SKM-1 (cell line): ENCODE results near the gene LPO.
A peak's percentile ranks its signal among the peaks of the same experiment; 100 is the strongest.

Experiments used
- DNase-seq: peaks from one replicate; lab custom pipeline; 2025; ENCODE audit not compliant: unreplicated experiment; lab: John Stamatoyannopoulos, UW

The LPO gene

DNA sequence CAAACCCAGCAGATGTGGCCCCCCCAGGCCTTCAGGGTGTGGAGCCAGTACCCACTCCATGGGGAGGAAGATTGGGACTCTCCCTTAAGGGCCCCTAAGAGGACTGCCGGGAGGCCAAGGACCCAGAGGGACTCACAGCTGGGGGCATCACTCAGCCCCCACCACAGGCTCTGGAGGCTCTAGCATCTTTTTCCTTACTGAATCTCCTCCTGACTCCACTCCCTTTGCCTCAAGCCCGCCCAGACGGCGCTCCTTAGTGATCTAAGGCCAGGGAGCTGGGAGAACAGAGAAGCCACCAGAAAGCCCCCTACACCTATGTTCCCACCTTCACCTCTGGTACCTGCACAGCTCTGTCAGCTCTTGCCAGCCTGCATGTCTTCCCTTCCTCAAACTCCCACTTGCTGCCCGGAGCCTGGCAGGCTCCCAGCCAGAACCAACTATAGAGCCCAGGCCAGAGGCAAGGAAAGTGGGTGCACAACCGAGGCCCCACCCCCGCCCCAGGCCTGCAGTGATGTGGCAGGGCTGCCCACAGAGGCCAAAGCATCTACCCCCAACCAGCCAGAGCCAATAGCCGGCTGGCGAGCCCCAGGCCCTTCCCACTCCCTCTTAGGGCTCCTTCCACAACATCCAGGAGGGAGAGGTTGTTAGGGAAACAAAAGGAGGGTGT is 64.7 kb downstream of the LPO start:
- DNase-seq = no peak

DNA sequence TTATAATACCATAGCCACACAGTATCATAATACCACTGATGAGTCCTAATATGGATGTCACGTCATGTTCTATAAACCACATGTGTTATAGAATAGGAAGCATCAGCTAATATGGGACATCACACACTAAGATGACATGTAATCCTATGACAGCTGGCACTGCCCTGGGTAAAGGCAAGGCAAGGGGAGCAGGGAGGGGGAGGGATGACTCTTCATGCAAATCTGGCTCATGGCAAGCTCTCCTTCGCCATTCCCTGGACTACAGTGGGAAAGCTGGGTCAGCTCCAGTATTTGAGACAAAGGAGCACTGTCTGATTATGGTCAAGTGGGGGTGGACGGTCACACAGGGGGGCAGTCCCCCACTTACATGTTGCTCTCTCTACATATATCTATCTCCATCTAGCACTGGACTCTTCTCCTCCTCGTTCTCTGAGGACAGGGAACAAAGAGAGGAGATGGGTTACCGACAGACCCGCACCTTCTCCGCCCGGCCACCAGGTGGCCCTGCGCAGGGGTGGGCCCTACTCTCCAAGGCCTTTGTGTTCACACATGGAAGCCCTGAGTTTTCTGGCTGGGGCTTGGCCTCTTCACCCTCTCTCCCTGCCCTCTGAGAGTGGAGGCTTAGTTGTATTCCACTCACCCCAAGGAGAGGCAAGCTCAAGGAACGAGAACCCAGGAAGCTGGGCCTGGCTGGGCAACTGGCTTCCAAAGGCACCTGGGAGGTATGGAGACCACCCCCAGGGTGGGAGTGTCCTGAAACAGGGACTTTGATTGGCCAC is 65.8 kb downstream of the LPO start:
- DNase-seq = peak; percentile 33

DNA sequence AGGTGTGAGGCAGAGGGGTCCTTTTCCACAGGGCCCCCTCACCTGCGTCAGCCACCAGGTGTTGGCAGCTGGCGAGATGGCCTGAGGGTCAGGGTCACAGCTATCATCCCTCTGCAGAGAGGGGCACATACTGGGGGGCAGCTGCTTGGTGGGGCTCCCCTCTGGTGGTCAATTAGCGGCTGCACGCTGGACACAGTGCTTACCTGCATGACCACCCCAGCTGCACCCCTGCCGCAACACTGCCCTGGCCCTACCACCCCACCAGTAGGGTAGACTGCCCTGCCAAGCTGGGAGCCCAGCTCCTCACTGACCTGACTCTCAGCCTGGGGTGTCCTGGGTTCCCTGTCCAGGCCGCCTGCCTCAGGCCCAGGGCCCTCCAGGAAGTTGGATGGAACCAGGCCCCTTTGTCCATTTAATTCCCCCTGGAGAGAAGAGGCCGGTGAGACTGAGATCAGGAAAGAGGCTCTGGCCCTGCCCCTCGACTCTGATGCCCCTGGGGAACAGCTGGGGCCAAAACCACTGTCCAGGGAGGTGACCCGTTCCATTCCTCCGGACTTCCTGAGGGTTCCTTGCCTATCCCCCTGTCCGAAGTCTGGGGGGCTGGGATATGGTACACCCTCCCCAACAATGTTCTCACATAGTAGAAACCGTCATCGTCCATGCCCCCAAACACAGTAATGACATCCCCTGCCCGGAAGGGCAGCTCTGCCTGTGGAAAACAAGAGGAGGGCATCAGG is 66.5 kb downstream of the LPO start:
- DNase-seq = no peak

DNA sequence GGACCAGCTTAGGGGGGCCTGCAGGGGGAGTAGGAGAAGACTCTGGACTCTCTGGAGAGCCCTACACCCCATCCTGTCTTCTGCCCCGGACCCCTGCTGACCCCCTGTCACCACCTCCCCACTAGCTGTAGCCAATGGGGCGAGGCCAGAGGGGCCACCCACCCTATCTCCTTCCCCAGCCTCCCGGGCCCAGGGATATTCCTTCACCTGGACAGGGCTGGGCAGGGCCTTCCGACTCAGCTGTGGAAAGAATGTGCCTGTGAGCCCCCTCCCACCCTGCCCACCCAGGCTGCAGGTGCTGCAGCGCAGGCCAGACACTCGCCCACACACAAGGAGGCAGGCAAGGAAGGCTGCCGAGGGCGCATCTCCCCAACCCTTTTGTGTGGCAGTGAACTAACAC is 67.2 kb downstream of the LPO start:
- no peak for DNase-seq

DNA sequence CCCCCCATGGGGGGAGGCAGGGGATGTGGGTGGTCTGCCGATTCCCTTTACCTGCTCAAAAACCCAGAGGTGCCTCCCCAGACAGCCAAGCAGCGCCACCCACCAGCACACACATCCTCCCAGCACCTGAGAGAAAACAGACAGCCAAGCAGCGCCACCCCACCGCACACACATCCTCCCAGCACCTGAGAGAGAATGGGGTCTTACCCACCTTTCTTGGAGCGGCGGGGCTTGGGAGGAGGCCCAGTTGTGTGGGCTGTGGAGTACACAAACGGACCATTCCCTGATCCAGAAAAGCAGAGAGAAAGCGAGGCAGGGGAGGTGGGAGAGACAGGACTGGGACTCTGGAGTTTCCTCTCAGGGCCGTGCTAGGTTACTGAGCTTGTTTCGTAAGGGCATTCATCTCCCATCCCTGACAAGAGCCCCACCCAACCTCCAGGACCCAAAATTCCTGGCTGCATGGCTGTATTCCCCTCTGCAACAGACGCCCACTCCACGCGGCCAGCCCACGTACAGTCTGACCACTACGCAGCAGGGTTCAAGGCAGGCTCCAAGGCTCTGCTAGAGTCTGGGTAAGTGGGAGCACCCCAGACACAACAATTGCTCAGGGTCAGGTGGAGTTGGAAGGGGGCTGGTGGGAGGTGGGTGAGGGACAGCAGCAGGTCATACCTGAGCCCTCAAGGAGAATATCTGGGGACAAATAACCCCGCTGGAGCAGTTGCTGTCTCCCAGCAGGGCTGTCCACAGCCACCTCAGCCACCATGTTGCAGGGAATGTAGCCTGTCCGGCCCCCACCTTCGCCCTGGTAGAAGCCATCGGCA is 68.0 kb downstream of the LPO start:
- no peak for DNase-seq

DNA sequence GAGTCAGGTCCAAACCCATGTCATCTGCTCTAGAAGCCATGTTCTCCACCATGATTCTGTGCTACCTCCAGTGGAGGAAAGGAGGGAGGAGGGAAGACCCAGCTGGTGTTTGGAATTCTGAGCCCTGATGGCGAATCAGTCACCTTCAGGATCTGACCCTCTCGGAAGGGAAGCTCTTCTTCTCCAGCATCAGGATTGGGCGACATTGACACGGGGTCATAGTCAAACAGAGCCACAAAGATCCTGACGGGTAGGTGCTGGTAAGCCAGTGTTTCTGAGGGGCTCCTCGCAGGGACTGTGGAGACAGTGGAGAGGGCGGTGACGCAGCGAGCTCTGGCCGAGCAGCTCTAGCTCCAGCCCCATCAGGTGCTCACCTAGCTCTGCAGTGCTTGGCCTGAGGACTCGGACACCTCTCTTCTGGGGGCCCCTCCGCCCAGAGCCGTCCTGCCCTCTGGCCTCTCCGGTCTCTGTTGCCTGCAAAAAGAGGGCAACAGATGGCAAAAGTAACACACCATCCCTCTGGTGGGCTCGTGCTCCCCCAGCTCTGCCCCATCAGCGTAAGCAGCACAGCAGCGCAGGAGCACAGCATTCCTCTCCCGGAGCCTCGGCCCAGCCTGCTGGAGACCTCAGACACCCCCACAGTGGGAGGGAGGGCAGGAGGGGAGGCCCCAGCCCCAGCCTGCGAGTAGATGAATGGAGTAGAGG is 69.2 kb downstream of the LPO start:
- no peak for DNase-seq

DNA sequence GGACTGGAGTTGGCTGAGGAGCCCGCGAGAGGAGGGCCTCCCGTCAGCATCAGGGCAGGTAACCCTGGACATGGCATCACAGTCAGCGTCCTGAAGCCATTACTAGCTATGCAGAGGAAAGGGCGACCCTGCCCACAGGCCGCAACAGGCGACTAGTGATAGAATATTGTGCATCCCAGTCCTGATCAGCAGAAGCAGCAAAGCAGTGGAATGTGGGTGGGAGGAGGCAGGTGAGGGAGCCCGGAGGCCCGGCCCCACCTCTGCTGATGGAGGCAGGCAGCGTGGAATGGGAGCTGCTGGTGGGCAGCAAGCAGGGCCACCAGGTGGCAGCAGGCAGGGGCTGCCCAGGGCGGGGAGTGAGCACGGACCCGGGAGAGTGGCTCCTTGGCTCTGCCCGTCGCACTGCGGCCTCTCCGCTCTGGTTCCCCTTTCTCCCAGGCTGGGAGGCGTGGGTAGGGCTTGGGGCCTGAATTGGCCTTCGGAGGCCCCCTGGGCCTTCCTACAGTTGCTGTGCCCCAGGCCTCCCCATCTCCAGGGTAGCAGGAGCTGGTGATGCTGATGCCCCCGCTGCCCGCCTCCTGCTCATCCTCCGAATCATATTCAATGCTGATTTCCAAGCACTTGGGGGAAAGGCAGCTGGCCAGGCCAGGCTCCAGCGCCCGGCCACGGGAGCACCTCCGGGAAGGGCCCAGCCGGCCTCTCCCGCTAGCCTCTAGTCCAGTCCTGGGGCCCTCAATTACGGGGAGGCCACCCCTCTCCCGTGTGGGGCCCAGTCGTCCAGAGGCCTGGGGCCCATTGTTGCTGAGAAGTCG is 70.0 kb downstream of the LPO start:
- no peak for DNase-seq

DNA sequence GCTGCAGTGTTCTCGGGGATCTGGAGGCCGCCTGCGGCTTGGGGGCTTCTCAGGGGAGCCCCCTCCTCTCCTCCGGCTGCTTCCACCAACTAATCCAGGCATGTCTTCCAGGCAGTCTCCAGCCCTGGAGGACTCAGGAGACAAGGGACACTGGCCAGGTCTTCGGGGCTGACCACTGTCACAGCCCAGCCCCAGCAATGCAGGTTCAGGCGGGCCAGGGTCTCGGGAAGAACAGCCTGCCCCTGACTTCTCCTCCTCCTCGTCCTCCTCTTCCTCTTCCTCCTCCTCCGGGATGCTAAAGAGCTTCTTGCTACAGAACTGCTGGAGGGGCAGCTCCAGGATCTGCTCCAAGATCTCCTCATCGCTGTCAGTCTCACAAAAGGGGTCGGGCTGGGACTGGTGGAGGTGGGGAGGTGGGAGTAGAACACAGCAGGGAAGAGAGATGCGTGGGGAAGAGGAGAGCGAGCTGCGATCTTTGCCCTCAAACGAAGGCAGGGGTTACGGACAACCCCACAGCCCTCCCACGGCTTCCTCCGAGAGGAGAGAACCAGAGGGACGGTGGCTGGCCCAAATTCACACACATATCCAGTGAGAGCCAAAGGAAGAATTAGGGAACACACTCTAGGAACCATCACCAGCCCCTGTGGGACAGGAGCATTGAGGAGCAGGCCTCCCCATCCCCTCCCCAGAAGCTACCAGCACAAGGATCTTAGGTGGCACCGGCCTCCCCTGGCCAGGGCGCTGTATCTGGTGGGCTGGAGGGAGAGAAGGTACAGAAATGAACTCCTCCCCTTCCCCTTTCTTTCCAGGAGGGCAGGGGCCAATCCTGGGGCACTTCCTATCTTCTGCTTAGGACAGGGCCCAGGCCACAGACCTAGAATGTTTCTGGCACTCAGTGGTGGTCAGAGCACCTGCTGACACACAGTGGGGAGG is 70.9 kb downstream of the LPO start:
- DNase-seq = no peak

DNA sequence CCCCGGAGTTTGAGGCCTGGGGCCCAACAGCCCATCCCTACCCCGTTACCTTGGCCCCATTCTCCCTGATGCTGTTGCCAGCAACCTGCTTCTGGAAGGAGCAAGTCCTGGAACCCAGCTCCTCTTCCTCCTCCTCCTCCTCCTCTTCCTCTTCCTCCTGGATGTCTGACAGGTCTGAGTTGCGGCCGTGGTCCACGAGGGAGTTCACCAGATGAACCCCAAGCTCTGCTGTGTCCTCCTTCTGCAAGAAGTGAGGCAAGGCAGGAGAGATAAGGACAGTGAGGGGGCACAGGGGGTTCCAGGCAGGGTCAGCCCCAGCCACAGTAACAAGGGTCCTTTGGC is 71.5 kb downstream of the LPO start:
- no peak for DNase-seq

DNA sequence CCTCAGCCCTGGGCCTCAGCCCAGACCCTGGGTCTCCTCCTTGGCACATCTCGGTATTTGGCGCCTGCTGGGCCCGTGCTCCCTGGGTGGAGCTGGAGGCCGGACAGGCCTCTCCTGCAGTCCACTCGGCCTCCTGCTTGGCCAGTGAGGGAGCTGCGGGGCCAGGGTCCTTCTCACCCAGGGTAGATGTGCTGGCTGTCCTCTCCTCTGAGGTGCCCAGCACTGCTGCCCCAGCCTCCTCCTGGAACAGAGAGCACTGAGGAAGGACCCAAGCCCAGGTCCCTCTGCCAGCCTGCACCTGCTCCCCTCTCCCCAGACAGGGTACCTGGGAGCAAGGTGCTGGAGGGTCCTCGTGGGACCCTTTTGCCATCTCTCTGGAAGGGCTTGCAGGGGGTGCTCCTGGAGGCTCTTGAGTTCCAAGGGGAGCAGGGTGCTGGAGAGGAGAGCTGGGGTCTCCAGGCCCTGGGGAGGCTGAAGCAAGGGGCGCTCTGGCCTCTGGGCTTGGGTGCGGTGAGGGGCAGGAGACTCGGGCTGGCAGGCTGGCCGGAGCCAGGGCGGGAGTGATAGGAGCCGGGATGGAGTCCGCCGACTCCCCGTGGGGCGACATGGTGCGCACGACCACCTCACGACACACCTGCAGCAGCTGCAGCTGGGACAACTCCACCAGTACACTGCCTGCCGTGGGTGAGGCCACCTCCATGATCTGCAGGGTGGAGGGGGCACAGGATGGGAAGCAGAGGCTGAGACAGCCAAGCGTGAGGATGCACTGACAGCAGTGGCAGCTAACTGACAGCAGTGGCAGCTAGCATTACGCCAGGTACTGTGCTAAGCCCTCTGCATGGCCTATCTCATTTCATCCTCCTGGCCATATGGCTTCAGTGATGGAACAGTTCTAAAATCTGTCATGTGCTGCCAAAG is 72.4 kb downstream of the LPO start:
- no peak for DNase-seq

DNA sequence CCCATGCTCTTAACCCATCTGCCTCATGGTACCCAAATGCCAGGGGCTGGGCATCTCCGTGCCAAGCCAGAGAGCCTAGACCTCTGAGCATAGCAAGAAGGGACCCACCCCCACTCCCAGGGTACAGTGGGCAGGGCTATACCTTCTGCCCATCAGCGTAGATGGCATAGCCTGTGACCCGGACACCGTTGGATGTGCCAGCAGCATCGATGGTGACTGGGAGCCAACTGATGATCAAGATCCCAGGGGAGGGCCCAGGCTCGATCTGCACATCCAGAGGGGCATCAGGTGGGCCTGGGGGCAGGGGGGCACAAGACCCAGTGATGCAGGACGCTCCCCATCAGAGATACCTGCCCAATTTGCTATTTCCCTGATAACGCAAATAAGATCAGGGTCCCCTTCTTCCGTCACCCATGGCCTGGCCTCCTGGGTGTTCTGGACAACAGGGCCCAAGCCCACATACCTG is 73.1 kb downstream of the LPO start:
- DNase-seq = no peak

DNA sequence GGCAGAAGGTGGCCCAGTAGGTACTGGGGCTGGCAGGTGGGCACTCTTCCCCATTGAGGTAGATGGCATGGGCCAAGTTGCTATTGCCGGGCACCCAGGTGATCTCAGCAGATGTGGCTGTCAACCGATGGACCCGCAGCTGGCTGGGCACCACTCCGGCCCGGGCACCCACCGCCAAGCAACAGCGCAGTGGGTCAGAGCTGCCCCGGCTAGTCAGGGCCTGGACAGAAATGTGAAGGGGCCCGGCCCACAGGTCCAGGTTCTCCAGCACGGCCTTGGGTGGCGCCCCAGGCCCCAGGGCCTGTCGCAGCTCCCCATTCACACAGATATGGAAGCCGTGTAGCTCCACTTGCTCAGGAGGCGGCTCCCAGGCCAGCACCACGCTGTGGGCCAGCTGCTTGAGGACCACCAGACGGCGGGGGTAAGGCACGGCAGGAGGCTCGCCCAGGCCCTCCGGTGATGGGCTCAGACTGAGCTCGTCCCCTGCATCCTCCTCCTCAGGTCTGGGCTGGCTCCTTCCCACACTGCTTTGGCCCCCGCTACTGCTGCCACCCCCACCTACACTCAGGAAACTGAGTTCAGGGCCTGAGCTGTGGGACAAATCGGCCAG is 73.7 kb downstream of the LPO start:
- no peak for DNase-seq

DNA sequence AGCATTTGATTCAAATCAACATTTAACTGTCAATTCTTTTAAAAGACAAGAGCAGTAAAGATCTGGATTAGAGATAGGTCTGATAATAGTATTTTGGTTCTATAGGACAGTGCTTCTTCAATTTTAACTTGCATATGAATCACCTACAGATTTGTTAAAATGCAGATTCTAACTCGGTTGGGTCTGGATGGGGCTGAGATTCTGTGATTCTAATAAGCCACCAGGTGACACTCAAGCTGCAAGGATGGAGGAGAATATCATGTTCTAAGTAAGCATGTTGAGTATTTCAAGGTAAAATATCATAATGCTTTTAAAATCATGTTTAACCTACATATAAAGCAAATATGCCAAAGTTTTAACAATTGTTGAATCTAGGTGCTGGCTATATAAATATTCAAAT is 74.4 kb downstream of the LPO start:
- DNase-seq = no peak

DNA sequence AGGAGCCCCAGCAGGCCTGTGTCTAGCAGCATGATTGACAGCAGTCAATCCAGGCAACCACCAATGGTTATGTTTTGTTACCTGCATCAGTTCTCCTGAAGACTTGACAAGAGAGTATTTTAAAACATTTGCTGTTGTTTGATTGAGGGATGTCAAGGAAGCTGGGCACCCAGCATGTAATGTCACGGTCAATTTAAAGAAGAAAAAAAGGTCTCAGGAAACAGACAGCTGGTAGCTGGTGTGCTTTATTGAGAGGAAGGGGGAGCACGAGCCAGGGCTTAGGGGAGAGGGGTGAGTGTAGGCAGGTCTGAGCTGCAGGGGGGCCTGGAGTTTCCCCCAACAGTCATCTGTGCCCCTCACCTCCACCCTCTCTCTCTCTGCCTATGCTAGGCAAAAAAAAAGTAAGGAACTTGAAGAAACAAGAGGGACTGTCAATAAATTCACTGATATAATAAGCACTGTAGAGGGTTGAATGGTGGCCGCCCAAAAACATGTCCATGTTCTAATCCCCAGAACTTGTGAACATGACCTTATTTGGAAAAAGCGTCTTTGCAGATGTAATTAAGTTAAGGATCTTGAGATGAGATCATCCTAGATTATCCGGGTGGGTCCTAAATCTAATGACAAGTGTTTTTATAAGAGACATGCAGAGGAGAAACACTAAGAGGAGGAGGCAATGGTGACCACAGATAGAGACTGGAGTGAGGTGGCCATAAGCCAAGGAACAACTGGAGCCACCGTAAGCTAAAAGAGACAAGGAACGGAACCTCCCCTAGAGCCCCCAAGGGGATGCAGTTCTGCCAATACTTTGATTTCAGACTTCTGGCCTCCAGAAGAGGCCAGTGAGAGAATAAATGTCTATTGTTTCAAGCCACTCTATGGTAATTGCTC is 75.7 kb downstream of the LPO start:
- DNase-seq = no peak

DNA sequence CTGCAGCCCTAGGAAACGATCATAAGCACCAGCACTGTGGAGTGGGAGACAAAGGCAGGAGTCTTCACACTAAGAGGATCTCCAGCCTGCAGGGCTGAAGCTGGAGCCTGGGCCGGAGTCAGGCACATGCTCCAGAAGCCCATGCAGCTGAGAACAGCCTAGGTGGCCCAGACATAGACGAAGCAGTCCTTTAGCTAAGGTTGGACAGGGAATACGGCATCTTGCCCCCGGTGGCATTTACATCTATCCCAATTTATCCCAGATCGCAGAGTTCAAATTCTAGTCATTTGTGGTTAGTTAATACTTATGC is 76.3 kb downstream of the LPO start:
- no peak for DNase-seq

DNA sequence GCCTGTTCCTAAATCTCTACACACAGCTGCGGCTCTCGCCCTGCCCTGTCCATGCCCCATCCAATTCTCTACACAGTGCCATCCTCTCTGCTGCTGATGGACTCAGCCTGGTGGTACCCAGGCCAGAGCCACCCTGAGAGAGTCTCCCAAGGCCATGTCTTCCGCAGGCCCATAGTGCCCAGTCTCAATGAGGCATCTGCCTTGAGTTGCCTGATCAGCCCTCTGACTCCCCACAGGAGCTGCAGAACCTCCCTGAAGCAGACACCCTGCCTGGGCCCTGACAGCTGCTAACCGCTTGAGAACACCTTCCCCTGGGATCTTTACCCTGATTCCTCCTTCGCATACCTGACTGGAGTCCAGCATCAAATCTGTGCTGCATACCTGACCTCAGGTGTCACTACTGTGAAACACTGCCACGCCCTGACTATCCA is 76.9 kb downstream of the LPO start:
- DNase-seq = no peak
